Measurements from ENCODE around the gene PAFAH1B1. TPM values are rescaled to one million over a fixed set of nuclear protein-coding genes. Genes with fewer than 3 reads are reported as not detected.

PAFAH1B1 gene
- total and polyA plus RNA-seq, 4 donors = 14.0 to 44.1 (median 29.2) TPM

DNA sequence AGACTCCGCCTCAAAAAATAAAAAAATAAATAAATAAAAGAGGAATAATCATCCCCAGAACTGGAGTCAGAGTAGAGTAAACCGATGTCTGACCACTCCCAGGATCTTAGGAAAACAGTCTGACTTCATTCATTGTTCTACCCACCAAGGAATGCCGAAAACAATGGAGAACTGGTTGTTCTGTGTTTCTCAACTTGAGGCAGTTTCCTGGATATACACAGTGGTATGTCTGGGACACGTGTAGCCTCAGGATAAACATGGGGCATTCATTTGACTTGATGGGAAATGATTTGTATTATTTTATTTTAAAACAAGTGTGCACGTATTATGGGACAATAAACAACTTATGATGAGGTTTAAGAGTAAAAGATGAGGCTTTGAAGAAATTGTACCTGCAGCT, 32.8 kb upstream of the PAFAH1B1 start:
- H3K27me3 ChIP-seq (ENCODE audit: control insufficient read depth in 4 of 4, insufficient read depth in 4 of 4, low read length in 3 of 4) = no peaks in the 10 kb centered on the region

More for the DNA sequence above, 32.8 kb upstream of the PAFAH1B1 start:
- H3K27ac ChIP-seq (ENCODE audit: low read depth in 1 of 2, low read length in 2 of 2) = no peak overlapping the region
- 95% methylated on average over 5 of the region's 5 CpGs for WGBS
- DNase-seq (ENCODE audit: low spot score) = no peak
- H3K9ac ChIP-seq (ENCODE audit: low read depth in 1 of 2, low read length in 2 of 2) = no peak overlapping the region
- H3K4me1 ChIP-seq (ENCODE audit: control insufficient read depth in 4 of 4, insufficient read depth in 4 of 4, low read length in 3 of 4) = no peaks in the 10 kb centered on the region
- no peak overlapping the region for H3K4me3 ChIP-seq (ENCODE audit: low read depth in 1 of 3, low read length in 3 of 3)
- TF ChIP-seq, protein P1, sequence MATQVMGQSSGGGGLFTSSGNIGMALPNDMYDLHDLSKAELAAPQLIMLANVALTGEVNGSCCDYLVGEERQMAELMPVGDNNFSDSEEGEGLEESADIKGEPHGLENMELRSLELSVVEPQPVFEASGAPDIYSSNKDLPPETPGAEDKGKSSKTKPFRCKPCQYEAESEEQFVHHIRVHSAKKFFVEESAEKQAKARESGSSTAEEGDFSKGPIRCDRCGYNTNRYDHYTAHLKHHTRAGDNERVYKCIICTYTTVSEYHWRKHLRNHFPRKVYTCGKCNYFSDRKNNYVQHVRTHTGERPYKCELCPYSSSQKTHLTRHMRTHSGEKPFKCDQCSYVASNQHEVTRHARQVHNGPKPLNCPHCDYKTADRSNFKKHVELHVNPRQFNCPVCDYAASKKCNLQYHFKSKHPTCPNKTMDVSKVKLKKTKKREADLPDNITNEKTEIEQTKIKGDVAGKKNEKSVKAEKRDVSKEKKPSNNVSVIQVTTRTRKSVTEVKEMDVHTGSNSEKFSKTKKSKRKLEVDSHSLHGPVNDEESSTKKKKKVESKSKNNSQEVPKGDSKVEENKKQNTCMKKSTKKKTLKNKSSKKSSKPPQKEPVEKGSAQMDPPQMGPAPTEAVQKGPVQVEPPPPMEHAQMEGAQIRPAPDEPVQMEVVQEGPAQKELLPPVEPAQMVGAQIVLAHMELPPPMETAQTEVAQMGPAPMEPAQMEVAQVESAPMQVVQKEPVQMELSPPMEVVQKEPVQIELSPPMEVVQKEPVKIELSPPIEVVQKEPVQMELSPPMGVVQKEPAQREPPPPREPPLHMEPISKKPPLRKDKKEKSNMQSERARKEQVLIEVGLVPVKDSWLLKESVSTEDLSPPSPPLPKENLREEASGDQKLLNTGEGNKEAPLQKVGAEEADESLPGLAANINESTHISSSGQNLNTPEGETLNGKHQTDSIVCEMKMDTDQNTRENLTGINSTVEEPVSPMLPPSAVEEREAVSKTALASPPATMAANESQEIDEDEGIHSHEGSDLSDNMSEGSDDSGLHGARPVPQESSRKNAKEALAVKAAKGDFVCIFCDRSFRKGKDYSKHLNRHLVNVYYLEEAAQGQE (IDR thresholded peaks at IDR 0.05) = no peak
- TF ChIP-seq FOXA1 (IDR thresholded peaks at IDR 0.05) = no peak
- TF ChIP-seq RAD21 (IDR thresholded peaks at IDR 0.05) = no peak
- TF ChIP-seq YY1 (IDR thresholded peaks at IDR 0.05) = no peak
- no peak for TF ChIP-seq GABPA (IDR thresholded peaks at IDR 0.05 in 1 of 2, conservative IDR thresholded peaks at IDR 0.05 in 1 of 2)
- TF ChIP-seq, protein P2, sequence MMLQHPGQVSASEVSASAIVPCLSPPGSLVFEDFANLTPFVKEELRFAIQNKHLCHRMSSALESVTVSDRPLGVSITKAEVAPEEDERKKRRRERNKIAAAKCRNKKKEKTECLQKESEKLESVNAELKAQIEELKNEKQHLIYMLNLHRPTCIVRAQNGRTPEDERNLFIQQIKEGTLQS (IDR thresholded peaks at IDR 0.05) = no peak
- TF ChIP-seq, protein P3, sequence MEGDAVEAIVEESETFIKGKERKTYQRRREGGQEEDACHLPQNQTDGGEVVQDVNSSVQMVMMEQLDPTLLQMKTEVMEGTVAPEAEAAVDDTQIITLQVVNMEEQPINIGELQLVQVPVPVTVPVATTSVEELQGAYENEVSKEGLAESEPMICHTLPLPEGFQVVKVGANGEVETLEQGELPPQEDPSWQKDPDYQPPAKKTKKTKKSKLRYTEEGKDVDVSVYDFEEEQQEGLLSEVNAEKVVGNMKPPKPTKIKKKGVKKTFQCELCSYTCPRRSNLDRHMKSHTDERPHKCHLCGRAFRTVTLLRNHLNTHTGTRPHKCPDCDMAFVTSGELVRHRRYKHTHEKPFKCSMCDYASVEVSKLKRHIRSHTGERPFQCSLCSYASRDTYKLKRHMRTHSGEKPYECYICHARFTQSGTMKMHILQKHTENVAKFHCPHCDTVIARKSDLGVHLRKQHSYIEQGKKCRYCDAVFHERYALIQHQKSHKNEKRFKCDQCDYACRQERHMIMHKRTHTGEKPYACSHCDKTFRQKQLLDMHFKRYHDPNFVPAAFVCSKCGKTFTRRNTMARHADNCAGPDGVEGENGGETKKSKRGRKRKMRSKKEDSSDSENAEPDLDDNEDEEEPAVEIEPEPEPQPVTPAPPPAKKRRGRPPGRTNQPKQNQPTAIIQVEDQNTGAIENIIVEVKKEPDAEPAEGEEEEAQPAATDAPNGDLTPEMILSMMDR (IDR thresholded peaks at IDR 0.05; ENCODE audit: low read depth, low read length, missing input control) = no peak
- no peak for TF ChIP-seq EGR1 (IDR thresholded peaks at IDR 0.05; ENCODE audit: low read depth in 2 of 2)
- TF ChIP-seq HNF4A (conservative IDR thresholded peaks at IDR 0.05) = no peak
- TF ChIP-seq, protein P4, sequence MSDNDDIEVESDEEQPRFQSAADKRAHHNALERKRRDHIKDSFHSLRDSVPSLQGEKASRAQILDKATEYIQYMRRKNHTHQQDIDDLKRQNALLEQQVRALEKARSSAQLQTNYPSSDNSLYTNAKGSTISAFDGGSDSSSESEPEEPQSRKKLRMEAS (IDR thresholded peaks at IDR 0.05) = no peak
- TF ChIP-seq TAF1 (conservative IDR thresholded peaks at IDR 0.05) = no peak
- TF ChIP-seq FOXA2 (IDR thresholded peaks at IDR 0.05) = no peak
- TF ChIP-seq RXRA (IDR thresholded peaks at IDR 0.05) = no peak
- TF ChIP-seq NR2F2 (IDR thresholded peaks at IDR 0.05) = no peak
- no peak for TF ChIP-seq SP1 (IDR thresholded peaks at IDR 0.05)
- TF ChIP-seq, protein P5, sequence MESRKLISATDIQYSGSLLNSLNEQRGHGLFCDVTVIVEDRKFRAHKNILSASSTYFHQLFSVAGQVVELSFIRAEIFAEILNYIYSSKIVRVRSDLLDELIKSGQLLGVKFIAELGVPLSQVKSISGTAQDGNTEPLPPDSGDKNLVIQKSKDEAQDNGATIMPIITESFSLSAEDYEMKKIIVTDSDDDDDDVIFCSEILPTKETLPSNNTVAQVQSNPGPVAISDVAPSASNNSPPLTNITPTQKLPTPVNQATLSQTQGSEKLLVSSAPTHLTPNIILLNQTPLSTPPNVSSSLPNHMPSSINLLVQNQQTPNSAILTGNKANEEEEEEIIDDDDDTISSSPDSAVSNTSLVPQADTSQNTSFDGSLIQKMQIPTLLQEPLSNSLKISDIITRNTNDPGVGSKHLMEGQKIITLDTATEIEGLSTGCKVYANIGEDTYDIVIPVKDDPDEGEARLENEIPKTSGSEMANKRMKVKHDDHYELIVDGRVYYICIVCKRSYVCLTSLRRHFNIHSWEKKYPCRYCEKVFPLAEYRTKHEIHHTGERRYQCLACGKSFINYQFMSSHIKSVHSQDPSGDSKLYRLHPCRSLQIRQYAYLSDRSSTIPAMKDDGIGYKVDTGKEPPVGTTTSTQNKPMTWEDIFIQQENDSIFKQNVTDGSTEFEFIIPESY (IDR thresholded peaks at IDR 0.05) = no peak
- TF ChIP-seq JUND (IDR thresholded peaks at IDR 0.05) = no peak
- no peaks in the 10 kb centered on the region for H3K36me3 ChIP-seq (ENCODE audit: control insufficient read depth in 4 of 4, insufficient read depth in 3 of 4, low read depth in 1 of 4, low read length in 3 of 4)
- peaks cover 0 to 1% (median 0%) of the 10 kb centered on the region in 4 donors for H3K9me3 ChIP-seq (ENCODE audit: control insufficient read depth in 4 of 4, low read length in 3 of 4)
